NT2/D1 (cell line): ENCODE measurements around the gene DYRK1A.

Experiments
- DNase-seq: peaks from one replicate; pipeline ENCODE4 v3.0.0-alpha.2; 2011; ENCODE audit warnings: low read depth, low spot score
- H3K27me3 ChIP-seq: 2 replicates; pipeline ENCODE4 v1.6.0; 2011; ENCODE audit warnings: mild to moderate bottlenecking; ENCODE audit not compliant: insufficient read length, insufficient read depth
- H3K36me3 ChIP-seq: 2 replicates; pipeline ENCODE4 v1.6.1; 2011; ENCODE audit warnings: mild to moderate bottlenecking, low read length, mixed read lengths; ENCODE audit not compliant: insufficient read depth, insufficient read length
- H3K4me1 ChIP-seq: 2 replicates; pipeline ENCODE4 v1.5.1; 2011; ENCODE audit not compliant: insufficient read depth, insufficient read length
- H3K4me3 ChIP-seq: 2 replicates; pipeline ENCODE4 v1.5.1; 2011; ENCODE audit warnings: low read depth; ENCODE audit not compliant: insufficient read length
- H3K9ac ChIP-seq: 2 replicates; pipeline ENCODE4 v1.6.0; 2011; ENCODE audit warnings: low read depth; ENCODE audit not compliant: insufficient read length
- H3K9me3 ChIP-seq: 2 replicates; pipeline ENCODE4 v1.5.1; 2011; ENCODE audit warnings: mild to moderate bottlenecking, low read length; ENCODE audit not compliant: insufficient read depth
- SUZ12 ChIP-seq: IDR thresholded peaks from 2 replicates; pipeline ENCODE4 v1.6.1; 2011; ENCODE audit not compliant: insufficient read length, insufficient read depth; ENCODE audit errors: extremely low read depth
- YY1 ChIP-seq: IDR thresholded peaks from 2 replicates; pipeline ENCODE4 v1.6.1; 2011; ENCODE audit not compliant: insufficient read length, insufficient read depth
- ZNF274 ChIP-seq: IDR thresholded peaks from 2 replicates; pipeline ENCODE4 v1.6.1; 2011; ENCODE audit warnings: mild to moderate bottlenecking, low read depth, low read length

DYRK1A gene

GRCh38 chr21:37378700-37379139 lies 12.1 kb downstream of the DYRK1A start:
- H3K9ac ChIP-seq = no peak overlapping the region
- peaks cover 2% of the 10 kb centered on the region for H3K36me3 ChIP-seq
- peaks cover 6% of the 10 kb centered on the region for H3K4me1 ChIP-seq
- H3K27me3 ChIP-seq = no peaks in the 10 kb centered on the region
- no peak overlapping the region for H3K4me3 ChIP-seq
- H3K9me3 ChIP-seq = no peaks in the 10 kb centered on the region
- TF ChIP-seq ZNF274 (no peak), YY1 (no peak), SUZ12 (no peak)
- no peak for DNase-seq

- Histone ChIP-seq H3K4me3 (no peak overlapping the region), H3K4me1 (peaks cover 6% of the 10 kb centered on the region), H3K36me3 (peaks cover 2% of the 10 kb centered on the region), H3K9ac (no peak overlapping the region), H3K9me3 (no peaks in the 10 kb centered on the region), H3K27me3 (no peaks in the 10 kb centered on the region)
- DNase-seq = no peak
- no peak for TF ChIP-seq YY1
- TF ChIP-seq ZNF274 = no peak
- TF ChIP-seq SUZ12 = no peak
Observed at GRCh38 chr21:37380349-37381323, 14.1 kb downstream of the DYRK1A start.

DNA sequence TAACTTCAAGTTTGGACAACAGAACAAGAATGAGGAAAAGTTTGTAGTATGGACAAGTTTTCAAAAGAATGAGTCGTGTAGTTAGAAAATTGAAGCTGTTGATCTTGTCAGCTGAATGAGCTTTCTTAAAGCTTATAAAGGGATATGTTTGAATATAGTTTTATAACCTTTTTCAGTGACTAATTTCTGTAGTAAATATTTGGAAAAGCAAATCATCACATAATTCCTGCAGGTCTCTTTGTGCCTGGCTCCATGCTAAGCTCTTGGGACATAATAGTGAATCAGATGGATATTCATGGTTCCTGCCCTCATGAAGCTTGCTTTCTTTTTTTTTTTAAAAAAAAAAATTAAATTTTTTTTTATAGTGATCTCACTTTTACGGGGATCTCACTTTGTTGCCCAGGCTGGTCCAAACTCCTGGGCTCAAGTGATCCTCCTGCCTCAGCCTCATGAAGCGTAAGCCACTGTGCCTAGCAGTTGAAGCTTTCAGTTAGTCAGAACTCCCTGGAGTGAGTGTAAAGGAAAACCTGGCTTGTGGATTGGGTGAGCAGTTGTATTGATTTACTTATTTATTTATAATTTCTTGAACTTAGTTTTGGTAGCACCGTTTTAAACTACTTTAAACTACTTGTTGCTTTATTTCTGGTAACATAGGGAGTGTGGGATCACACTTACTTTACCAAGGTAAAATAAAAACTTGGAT lies 15.5 kb downstream of the DYRK1A start:
- peaks cover 6% of the 10 kb centered on the region for H3K4me1 ChIP-seq
- no peak for TF ChIP-seq SUZ12
- no peak for TF ChIP-seq YY1
- TF ChIP-seq ZNF274 = no peak

GRCh38 chr21:37383086-37383485 lies 16.5 kb downstream of the DYRK1A start:
- DNase-seq = no peak
- TF ChIP-seq ZNF274 (no peak), SUZ12 (no peak), YY1 (no peak)
- H3K9ac ChIP-seq = no peak overlapping the region
- H3K27me3 ChIP-seq = no peaks in the 10 kb centered on the region
- no peak overlapping the region for H3K4me3 ChIP-seq
- no peaks in the 10 kb centered on the region for H3K9me3 ChIP-seq
- no peaks in the 10 kb centered on the region for H3K36me3 ChIP-seq
- peaks cover 6% of the 10 kb centered on the region for H3K4me1 ChIP-seq

More for the DNA sequence above, 15.5 kb downstream of the DYRK1A start:
- Histone ChIP-seq H3K27me3 (no peaks in the 10 kb centered on the region), H3K4me3 (no peak overlapping the region), H3K9me3 (no peaks in the 10 kb centered on the region), H3K36me3 (no peaks in the 10 kb centered on the region), H3K9ac (no peak overlapping the region)
- DNase-seq = no peak

DNA sequence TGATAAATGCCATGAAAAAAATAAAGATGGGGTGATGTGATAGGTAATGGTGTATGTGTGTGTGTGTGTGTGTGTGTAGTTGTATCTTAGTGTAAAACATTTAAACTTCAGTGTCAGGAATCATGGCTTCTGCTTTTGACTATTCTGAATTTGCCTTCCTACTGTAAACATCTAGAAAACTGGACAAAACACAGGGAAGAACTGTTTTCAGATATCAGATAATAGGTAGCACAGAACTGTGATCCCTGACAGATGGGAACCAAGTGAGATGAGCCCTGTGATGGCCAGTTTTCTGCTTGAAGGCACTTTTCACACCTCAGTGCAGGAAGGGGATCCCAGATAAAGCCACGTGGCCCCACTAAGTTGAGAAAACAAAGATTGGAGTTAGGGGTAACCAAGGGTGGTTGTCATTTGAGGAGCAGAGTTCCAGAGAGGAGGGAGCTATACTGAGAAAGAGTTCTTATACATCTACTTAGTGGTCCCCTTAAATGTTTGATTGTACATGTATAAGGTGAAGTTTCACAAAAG lies 17.3 kb downstream of the DYRK1A start:
- no peaks in the 10 kb centered on the region for H3K27me3 ChIP-seq
- H3K36me3 ChIP-seq = no peaks in the 10 kb centered on the region
- no peak for TF ChIP-seq SUZ12
- H3K4me3 ChIP-seq = no peak overlapping the region
- H3K9me3 ChIP-seq = no peaks in the 10 kb centered on the region
- DNase-seq = no peak
- no peak overlapping the region for H3K9ac ChIP-seq
- peaks cover 6% of the 10 kb centered on the region for H3K4me1 ChIP-seq

GRCh38 chr21:37384416-37384815 lies 17.8 kb downstream of the DYRK1A start:
- no peak for DNase-seq
- Histone ChIP-seq H3K9ac (no peak overlapping the region), H3K36me3 (no peaks in the 10 kb centered on the region), H3K27me3 (no peaks in the 10 kb centered on the region), H3K4me1 (peaks cover 6% of the 10 kb centered on the region), H3K9me3 (no peaks in the 10 kb centered on the region), H3K4me3 (no peak overlapping the region)
- TF ChIP-seq ZNF274 = no peak
- TF ChIP-seq SUZ12 = no peak
- no peak for TF ChIP-seq YY1
